HepG2 (cell line): Measurements from ENCODE around the gene CCDC102B. TPM values are rescaled to one million over a fixed set of nuclear protein-coding genes. Genes with fewer than 3 reads are reported as not detected.
A peak's percentile ranks its signal among the peaks of the same experiment; 100 is the strongest.

Source experiments
- ATAC-seq: fragments of 200-7000 bp; cut with Tn5 transposase; 3 replicates; pipeline ENCODE4 v1.9.1; 2020; ENCODE audit warnings: mild to moderate bottlenecking, moderate library complexity
- BruUV-seq: library from RNA; stranded (reverse); fragments of 400-500 nt; replicated peaks from 2 replicates; lab custom pipeline; 2021; lab: Mats Ljungman, UMichigan
- CTCF ChIA-PET: fragments of 300-600 bp; formaldehyde crosslinking; extraction: SDS; loops from one replicate; lab custom pipeline; 2021; ENCODE audit warnings: low total read pairs, inconsistent platforms, low intra/inter-chr PET ratio; lab: Yijun Ruan, JAX
- POLR2A ChIA-PET: fragments of 350-600 bp; sonication (Branson Sonifier 250); formaldehyde crosslinking; loops from one replicate; lab custom pipeline; 2020; ENCODE audit warnings: antibody characterized with exemption, inconsistent platforms; lab: Yijun Ruan, JAX
- DNase-seq: peaks from one replicate; pipeline ENCODE4 v3.0.0-alpha.2; 2015; ENCODE audit warnings: low spot score
- FAIRE-seq: peaks from 3 replicates; lab custom pipeline; 2011; peaks lifted over from hg19 to GRCh38; lab: Jason Lieb, UNC
- H2AFZ ChIP-seq: one replicate; pipeline ENCODE4 v1.6.1; 2011; ENCODE audit warnings: low read length, inconsistent platforms
- H3K27ac ChIP-seq: fragments of 300-600 bp; 3 replicates; pipeline ENCODE4 v1.8.0; 2011; ENCODE audit warnings: mixed run types, mild to moderate bottlenecking, mixed read lengths, low read length, inconsistent platforms; ENCODE audit not compliant: insufficient read depth; ENCODE audit errors: extremely low read length
- H3K27me3 ChIP-seq, 2 experiments: fragments of 200-600 bp in 1 of 2; 2 replicates in 1 of 2; 3 replicates in 1 of 2; pipeline versions ENCODE4 v1.6.0 to v1.8.0; 2011; ENCODE audit warnings: low read length in 2 of 2, mild to moderate bottlenecking in 2 of 2, moderate library complexity in 2 of 2, inconsistent platforms in 1 of 2; ENCODE audit not compliant: insufficient read depth in 2 of 2, control insufficient read depth in 1 of 2
- H3K36me3 ChIP-seq, 2 experiments: fragments of 200-600 bp in 1 of 2; replicated peaks in 1 of 2; 2 replicates in 1 of 2; 3 replicates in 1 of 2; pipeline versions ENCODE4 v1.5.1 to v1.8.0; 2011; ENCODE audit warnings: low read length in 2 of 2, inconsistent platforms in 1 of 2; ENCODE audit not compliant: insufficient read depth in 2 of 2, control insufficient read depth in 1 of 2
- H3K4me1 ChIP-seq: 2 replicates; pipeline ENCODE4 v1.5.1; 2012; ENCODE audit warnings: low read length, inconsistent platforms; ENCODE audit not compliant: insufficient read depth
- H3K4me2 ChIP-seq: 2 replicates; pipeline ENCODE4 v1.6.0; 2011; ENCODE audit warnings: low read depth, low read length, inconsistent platforms
- H3K4me3 ChIP-seq, 3 experiments: fragments of 200-600 bp in 1 of 3; sonication (generic), shearing (Covaris generic) in 1 of 3; replicated peaks in 1 of 3; 2 replicates each; pipeline ENCODE4 v1.5.1; 2011 to 2016; ENCODE audit warnings: low read length in 3 of 3, inconsistent platforms in 2 of 3, low read depth in 2 of 3, mild to moderate bottlenecking in 2 of 3, control low read depth in 1 of 3, mixed read lengths in 1 of 3; ENCODE audit not compliant: insufficient read depth in 1 of 3
- H3K79me2 ChIP-seq: one replicate; pipeline ENCODE4 v1.6.1; 2011; ENCODE audit warnings: low read length, inconsistent platforms; ENCODE audit not compliant: insufficient read depth
- H3K9ac ChIP-seq: 2 replicates; pipeline ENCODE4 v1.6.0; 2011; ENCODE audit warnings: mild to moderate bottlenecking, low read depth, low read length, inconsistent platforms; ENCODE audit not compliant: insufficient read depth
- H3K9me3 ChIP-seq: 2 replicates; pipeline ENCODE4 v1.5.1; 2012; ENCODE audit warnings: mild to moderate bottlenecking, low read length
- H4K20me1 ChIP-seq: 2 replicates; pipeline ENCODE4 v1.6.0; 2011; ENCODE audit warnings: inconsistent platforms, mild to moderate bottlenecking, low read length, moderate library complexity; ENCODE audit not compliant: insufficient read depth
- ARID2 ChIP-seq: sonication (generic); formaldehyde crosslinking; IDR thresholded peaks from 2 replicates; pipeline ENCODE4 v1.8.1; 2022; ENCODE audit warnings: mild to moderate bottlenecking, missing genetic modification reagents, borderline replicate concordance
- CEBPG ChIP-seq: IDR thresholded peaks from 2 replicates; pipeline ENCODE4 v1.6.1; 2016
- HNRNPK ChIP-seq: fragments of 200-400 bp; formaldehyde crosslinking; IDR thresholded peaks from 2 replicates; pipeline ENCODE4 v1.6.1; 2018; ENCODE audit warnings: low read length, low read depth, moderate library complexity, mild to moderate bottlenecking; ENCODE audit not compliant: poor library complexity, severe bottlenecking
- KLF9 ChIP-seq: IDR thresholded peaks from 2 replicates; pipeline ENCODE4 v1.6.1; 2016; ENCODE audit warnings: low read depth
- NFATC3 ChIP-seq: sonication (generic); formaldehyde crosslinking; IDR thresholded peaks from 2 replicates; pipeline ENCODE4 v1.5.1; 2020; ENCODE audit warnings: mild to moderate bottlenecking, missing genetic modification reagents
- SYNCRIP ChIP-seq: fragments of 200-400 bp; formaldehyde crosslinking; IDR thresholded peaks from 2 replicates; pipeline ENCODE4 v1.6.1; 2018; ENCODE audit warnings: mild to moderate bottlenecking, low read depth, low read length; ENCODE audit not compliant: insufficient read depth
- YEATS2 ChIP-seq: sonication (generic); formaldehyde crosslinking; IDR thresholded peaks from 2 replicates; pipeline ENCODE4 v1.4.0; 2020; ENCODE audit warnings: missing genetic modification reagents, borderline replicate concordance
- ZNF577 ChIP-seq: sonication (generic); formaldehyde crosslinking; IDR thresholded peaks from 2 replicates; pipeline ENCODE4 v1.4.0; 2020; ENCODE audit warnings: mild to moderate bottlenecking, low read depth, missing genetic modification reagents, borderline replicate concordance
- ZNF616 ChIP-seq: sonication (generic); formaldehyde crosslinking; IDR thresholded peaks from 2 replicates; pipeline ENCODE4 v1.5.0; 2020; ENCODE audit warnings: low read depth, mild to moderate bottlenecking, missing genetic modification reagents
- ZXDC ChIP-seq: sonication (generic); formaldehyde crosslinking; IDR thresholded peaks from 2 replicates; pipeline ENCODE4 v1.5.0; 2020; ENCODE audit warnings: mild to moderate bottlenecking, missing genetic modification reagents
- WGBS: methylation state at CpG from one replicate; pipeline ENCODE4 v1.1.6; 2017; ENCODE audit warnings: low lambda C conversion rate; 5-methylcytosine and 5-hydroxymethylcytosine counted together
- in situ Hi-C: cut with HindIII; loops from 2 replicates; pipeline ENCODE4 v1.10.0; 2017; ENCODE audit warnings: low pct_unique_long_range_greater_than_20kb; ENCODE audit not compliant: extremely low pct_ligation_motif_present
- intact Hi-C: fragments of 100-400 bp; cut with micrococcal nuclease; formaldehyde crosslinking; loops from one replicate; pipeline ENCODE4 v1.10.0; 2022; ENCODE audit not compliant: unreplicated experiment
- polyA plus RNA-seq, 8 experiments: library from polyadenylated mRNA; depleted of rRNA in 3 of 8; stranded (reverse) in 7 of 8; unstranded in 1 of 8; fragments of >200 nt; fragmentation: Illumina TruSeq in 4 of 8; extraction: Trizol in 4 of 8; gene quantifications; 2 replicates each; pipeline versions ENCODE4 v1.2.1 to v1.2.3, GENCODE V29; 2011 to 2016; ENCODE audit warnings: low read depth in 4 of 8, missing spikeins in 1 of 8, mixed read lengths in 1 of 8; ENCODE audit not compliant: insufficient read depth in 1 of 8
- total RNA-seq, 5 experiments: library from RNA; depleted of rRNA; stranded (reverse); fragments of >200 nt; fragmentation: Illumina TruSeq; extraction: Trizol; gene quantifications; 2 replicates each; pipeline ENCODE4 v1.2.3, GENCODE V29; 2016; ENCODE audit warnings: low read depth in 1 of 5

The CCDC102B gene
- total and polyA plus RNA-seq, 2 of the 13 experiments (the other 11 are each of a cell fraction or from before 2014, with no cell fraction given), result 2.3 to 3.7 TPM

DNA sequence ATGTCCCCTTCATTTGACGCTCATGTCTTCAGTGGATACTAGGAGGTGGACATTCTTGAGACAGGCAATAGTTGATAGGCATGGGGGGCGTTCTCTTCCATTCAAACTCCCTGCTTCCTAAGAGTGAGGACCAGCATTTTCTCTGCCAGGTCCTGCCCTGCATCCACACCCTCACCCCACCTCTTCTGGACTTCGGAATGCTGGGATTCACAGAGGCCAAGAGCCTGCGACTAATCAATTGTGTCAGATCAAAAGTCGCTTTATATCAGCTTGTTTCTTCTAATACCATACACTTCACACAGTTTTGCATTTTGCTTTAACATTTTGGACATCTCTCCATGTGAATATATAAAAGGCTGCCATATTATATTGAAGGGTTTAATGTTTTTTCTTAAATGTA is 210.7 kb downstream of the CCDC102B start:
- Histone ChIP-seq H3K9ac (no peak overlapping the region), H2AFZ (no peak overlapping the region), H4K20me1 (no peaks in the 10 kb centered on the region), H3K79me2 (no peaks in the 10 kb centered on the region), H3K27ac (no peak overlapping the region), H3K4me2 (no peak overlapping the region), H3K27me3 (no peaks in the 10 kb centered on the region), H3K9me3 (no peaks in the 10 kb centered on the region), H3K4me1 (no peaks in the 10 kb centered on the region), H3K4me3 (no peak overlapping the region), H3K36me3 (no peaks in the 10 kb centered on the region)
- WGBS, result 7% methylated on average over 5 of the region's 5 CpGs
- FAIRE-seq (no peak), DNase-seq (no peak), ATAC-seq (peak; percentile 62)
- intact Hi-C loops (no loop called here), in situ Hi-C loops (no loop called here)
- TF ChIP-seq ZNF616 (CRISPR knock-in tag) (no peak), SYNCRIP (no peak), NFATC3 (CRISPR knock-in tag) (no peak), HNRNPK (no peak), KLF9 (CRISPR knock-in tag) (no peak), CEBPG (no peak), YEATS2 (CRISPR knock-in tag) (no peak), ZNF577 (CRISPR knock-in tag) (no peak), ARID2 (CRISPR knock-in tag) (no peak), ZXDC (CRISPR knock-in tag) (no peak)
- no TSS peak for BruUV-seq
- ChIA-PET POLR2A (no interaction called here), CTCF (no interaction called here)
